Neural cell (in vitro differentiated cells): ENCODE data around the gene GPRC5B. TPM values are rescaled to one million over a fixed set of nuclear protein-coding genes. Genes with fewer than 3 reads are reported as not detected.

ENCODE experiments used
- H2AFZ ChIP-seq: fragments of 200-600, 300-800 bp; sonication (generic), shearing (Covaris generic); 2 replicates; pipeline ENCODE4 v1.6.0; 2014; ENCODE audit warnings: low read depth, mild to moderate bottlenecking, antibody characterized with exemption, low read length, moderate library complexity
- H3F3A ChIP-seq: fragments of 200-600 bp; shearing (Covaris generic); 2 replicates; pipeline ENCODE4 v1.6.1; 2016; ENCODE audit warnings: mild to moderate bottlenecking, moderate library complexity, mixed read lengths, antibody characterized with exemption, low read length; ENCODE audit not compliant: insufficient read depth, poor library complexity, severe bottlenecking
- H3K27ac ChIP-seq: fragments of 200-600, 300-800 bp; sonication (generic), shearing (Covaris generic); 2 replicates; pipeline ENCODE4 v1.5.1; 2014; ENCODE audit warnings: mild to moderate bottlenecking, low read length, moderate library complexity
- H3K27me3 ChIP-seq: fragments of 300-800, 200-600 bp; sonication (generic), shearing (Covaris generic); 2 replicates; pipeline ENCODE4 v1.6.0; 2014; ENCODE audit warnings: mild to moderate bottlenecking, low read depth, low read length, moderate library complexity; ENCODE audit not compliant: insufficient read depth
- H3K36me3 ChIP-seq: fragments of 300-800, 200-600 bp; sonication (generic), shearing (Covaris generic); 2 replicates; pipeline ENCODE4 v1.5.1; 2014; ENCODE audit warnings: mild to moderate bottlenecking, antibody characterized with exemption, low read length, moderate library complexity; ENCODE audit not compliant: insufficient read depth
- H3K4me2 ChIP-seq: fragments of 300-800, 200-600 bp; sonication (generic), shearing (Covaris generic); 2 replicates; pipeline ENCODE4 v1.6.0; 2014; ENCODE audit warnings: mild to moderate bottlenecking, low read length
- H3K4me3 ChIP-seq: fragments of 300-800, 200-600 bp; sonication (generic), shearing (Covaris generic); 2 replicates; pipeline ENCODE4 v1.5.1; 2014; ENCODE audit warnings: mild to moderate bottlenecking, low read length, moderate library complexity
- H3K79me2 ChIP-seq: fragments of 200-600 bp; shearing (Covaris generic); replicated peaks from 2 replicates; pipeline ENCODE4 v1.6.0; 2014; ENCODE audit warnings: mild to moderate bottlenecking, low read length, moderate library complexity; ENCODE audit not compliant: insufficient read depth
- H3K9ac ChIP-seq: fragments of 300-800, 200-600 bp; sonication (generic), shearing (Covaris generic); 2 replicates; pipeline ENCODE4 v1.6.1; 2016; ENCODE audit warnings: mild to moderate bottlenecking, low read length, mixed read lengths
- H3K9me2 ChIP-seq: fragments of 200-600 bp; shearing (Covaris generic); 2 replicates; pipeline ENCODE4 v1.6.1; 2016; ENCODE audit warnings: mild to moderate bottlenecking, low read length, mixed read lengths; ENCODE audit not compliant: insufficient read depth
- H3K9me3 ChIP-seq: fragments of 200-600, 300-800 bp; sonication (generic), shearing (Covaris generic); 2 replicates; pipeline ENCODE4 v1.6.1; 2016; ENCODE audit warnings: mild to moderate bottlenecking, mixed run types, low read length, moderate library complexity, mixed read lengths
- H4K20me1 ChIP-seq: fragments of 200-600 bp; shearing (Covaris generic); 2 replicates; pipeline ENCODE4 v1.6.1; 2016; ENCODE audit warnings: mild to moderate bottlenecking, mixed run types; ENCODE audit not compliant: insufficient read depth
- CTCF ChIP-seq: fragments of 450-650 bp; IDR thresholded peaks from 2 replicates; pipeline ENCODE4 v1.5.1; 2014; ENCODE audit warnings: antibody characterized with exemption, mild to moderate bottlenecking, moderate library complexity; ENCODE audit not compliant: poor library complexity, severe bottlenecking
- EP300 ChIP-seq: fragments of 450-650 bp; conservative IDR thresholded peaks from 2 replicates; pipeline ENCODE4 v1.6.1; 2014; ENCODE audit warnings: antibody characterized with exemption, mild to moderate bottlenecking, moderate library complexity; ENCODE audit not compliant: poor library complexity, severe bottlenecking
- EZH2 ChIP-seq: fragments of 200-600, 300-800 bp; shearing (Covaris generic), sonication (generic); IDR thresholded peaks from 2 replicates; pipeline ENCODE4 v1.6.1; 2014; ENCODE audit warnings: antibody characterized with exemption, low read length, borderline replicate concordance, mild to moderate bottlenecking; ENCODE audit not compliant: insufficient read depth, poor library complexity, severe bottlenecking
- MXI1 ChIP-seq: fragments of 450-650 bp; conservative IDR thresholded peaks from 2 replicates; pipeline ENCODE4 v1.6.1; 2014; ENCODE audit warnings: antibody characterized with exemption, mild to moderate bottlenecking; ENCODE audit not compliant: poor library complexity, severe bottlenecking
- POLR2AphosphoS5 ChIP-seq: IDR thresholded peaks from 2 replicates; pipeline ENCODE4 v1.6.1; 2012
- RAD21 ChIP-seq: fragments of 450-650 bp; conservative IDR thresholded peaks from 2 replicates; pipeline ENCODE4 v1.6.1; 2014; ENCODE audit warnings: antibody characterized with exemption, mild to moderate bottlenecking, moderate library complexity
- REST ChIP-seq: IDR thresholded peaks from 2 replicates; pipeline ENCODE4 v1.6.1; 2012; ENCODE audit warnings: borderline replicate concordance
- SMC3 ChIP-seq: fragments of 450-650 bp; conservative IDR thresholded peaks from 2 replicates; pipeline ENCODE4 v1.6.1; 2014; ENCODE audit warnings: antibody characterized with exemption, mild to moderate bottlenecking, moderate library complexity; ENCODE audit not compliant: poor library complexity
- TAF1 ChIP-seq: IDR thresholded peaks from 2 replicates; pipeline ENCODE4 v1.6.1; 2012; ENCODE audit warnings: low read depth
- polyA plus RNA-seq: library from polyadenylated mRNA; depleted of rRNA; stranded (reverse); fragments of >200 nt; gene quantifications from 2 replicates; pipeline ENCODE4 v1.2.3, GENCODE V29; 2014

Gene GPRC5B
- polyA plus RNA-seq, 1 donor from 2014 or later, result 25.4 TPM

GRCh38 chr16:19810817-19811731 lies 73.6 kb downstream of the GPRC5B start:
- no peaks in the 10 kb centered on the region for H3K9me3 ChIP-seq
- no peak overlapping the region for H3K4me2 ChIP-seq
- H2AFZ ChIP-seq, result no peak overlapping the region
- H3F3A ChIP-seq, result no peaks in the 10 kb centered on the region
- no peaks in the 10 kb centered on the region for H3K36me3 ChIP-seq
- H3K79me2 ChIP-seq, result no peaks in the 10 kb centered on the region
- no peaks in the 10 kb centered on the region for H4K20me1 ChIP-seq
- H3K9me2 ChIP-seq, result no peaks in the 10 kb centered on the region
- H3K27ac ChIP-seq, result no peak overlapping the region
- TF ChIP-seq RAD21 (no peak), POLR2AphosphoS5 (no peak), EP300 (no peak), SMC3 (no peak), CTCF (no peak), EZH2 (no peak), REST (no peak), MXI1 (no peak), TAF1 (no peak)
- H3K4me3 ChIP-seq, result no peak overlapping the region
- no peak overlapping the region for H3K9ac ChIP-seq
- no peaks in the 10 kb centered on the region for H3K27me3 ChIP-seq

- H3K27me3 ChIP-seq, result no peaks in the 10 kb centered on the region
- no peak overlapping the region for H3K4me2 ChIP-seq
- no peak overlapping the region for H2AFZ ChIP-seq
- TF ChIP-seq RAD21 (no peak), SMC3 (no peak), EZH2 (no peak), REST (no peak), CTCF (no peak)
- H3K9ac ChIP-seq, result no peak overlapping the region
- H3K27ac ChIP-seq, result no peak overlapping the region
- no peaks in the 10 kb centered on the region for H3F3A ChIP-seq
- H4K20me1 ChIP-seq, result no peaks in the 10 kb centered on the region
- no peaks in the 10 kb centered on the region for H3K36me3 ChIP-seq
- no peaks in the 10 kb centered on the region for H3K79me2 ChIP-seq
- H3K4me3 ChIP-seq, result no peak overlapping the region
- H3K9me2 ChIP-seq, result no peaks in the 10 kb centered on the region
- H3K9me3 ChIP-seq, result no peaks in the 10 kb centered on the region
Observed at GRCh38 chr16:19809693-19810092, 75.0 kb downstream of the GPRC5B start.
